ENCODE data around the gene ABCF1.

ABCF1 gene

DNA sequence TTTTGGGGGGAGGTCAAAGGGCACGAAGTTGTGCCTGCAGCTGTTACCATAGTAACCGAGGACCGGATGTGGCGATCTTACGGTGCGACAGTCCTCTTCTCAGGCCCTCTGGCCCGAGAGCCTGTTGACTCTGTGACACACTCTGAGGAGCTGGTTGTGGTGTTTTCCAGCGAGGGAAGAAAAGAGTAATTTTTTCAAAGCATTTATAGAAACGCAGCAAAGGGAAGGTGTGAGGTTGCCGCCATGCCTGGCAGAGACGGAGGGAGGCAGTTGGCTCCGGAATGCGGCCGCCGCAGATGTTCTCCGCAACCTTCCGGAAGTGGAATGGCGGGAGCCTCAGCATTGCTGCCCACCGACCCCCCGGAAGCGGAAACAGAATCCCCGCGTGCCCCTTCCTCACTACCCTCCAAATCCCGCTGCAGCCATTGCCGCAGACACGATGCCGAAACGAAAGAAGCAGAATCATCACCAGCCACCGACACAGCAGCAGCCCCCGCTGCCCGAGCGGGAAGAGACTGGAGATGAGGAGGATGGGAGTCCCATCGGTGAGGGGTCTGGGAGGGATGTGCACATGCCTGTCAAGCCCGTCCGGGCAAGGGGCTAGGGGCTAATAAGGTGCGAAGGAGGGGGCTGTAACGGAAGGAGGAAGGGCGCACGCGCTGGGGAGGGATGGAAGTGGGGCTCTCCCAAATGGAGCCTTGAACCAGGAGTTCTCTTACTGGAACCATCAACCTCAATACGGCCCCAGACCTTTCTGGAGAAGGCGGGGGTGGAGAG lies 14.1 kb upstream of the ABCF1 start, which contains the start of gene PRR3:
PRR3 (plus strand) TSS at position 390 of the 777 bp plus-strand sequence; CDS start at position 440, 50 bp downstream.
- TF ChIP-seq, protein P1, sequence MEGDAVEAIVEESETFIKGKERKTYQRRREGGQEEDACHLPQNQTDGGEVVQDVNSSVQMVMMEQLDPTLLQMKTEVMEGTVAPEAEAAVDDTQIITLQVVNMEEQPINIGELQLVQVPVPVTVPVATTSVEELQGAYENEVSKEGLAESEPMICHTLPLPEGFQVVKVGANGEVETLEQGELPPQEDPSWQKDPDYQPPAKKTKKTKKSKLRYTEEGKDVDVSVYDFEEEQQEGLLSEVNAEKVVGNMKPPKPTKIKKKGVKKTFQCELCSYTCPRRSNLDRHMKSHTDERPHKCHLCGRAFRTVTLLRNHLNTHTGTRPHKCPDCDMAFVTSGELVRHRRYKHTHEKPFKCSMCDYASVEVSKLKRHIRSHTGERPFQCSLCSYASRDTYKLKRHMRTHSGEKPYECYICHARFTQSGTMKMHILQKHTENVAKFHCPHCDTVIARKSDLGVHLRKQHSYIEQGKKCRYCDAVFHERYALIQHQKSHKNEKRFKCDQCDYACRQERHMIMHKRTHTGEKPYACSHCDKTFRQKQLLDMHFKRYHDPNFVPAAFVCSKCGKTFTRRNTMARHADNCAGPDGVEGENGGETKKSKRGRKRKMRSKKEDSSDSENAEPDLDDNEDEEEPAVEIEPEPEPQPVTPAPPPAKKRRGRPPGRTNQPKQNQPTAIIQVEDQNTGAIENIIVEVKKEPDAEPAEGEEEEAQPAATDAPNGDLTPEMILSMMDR (IDR thresholded peaks at IDR 0.05; ENCODE audit: low read depth, low read length): no peak
- Histone ChIP-seq H3K36me3 (peaks cover 33% of the 10 kb centered on the region), H3K27me3 (no peaks in the 10 kb centered on the region)

DNA sequence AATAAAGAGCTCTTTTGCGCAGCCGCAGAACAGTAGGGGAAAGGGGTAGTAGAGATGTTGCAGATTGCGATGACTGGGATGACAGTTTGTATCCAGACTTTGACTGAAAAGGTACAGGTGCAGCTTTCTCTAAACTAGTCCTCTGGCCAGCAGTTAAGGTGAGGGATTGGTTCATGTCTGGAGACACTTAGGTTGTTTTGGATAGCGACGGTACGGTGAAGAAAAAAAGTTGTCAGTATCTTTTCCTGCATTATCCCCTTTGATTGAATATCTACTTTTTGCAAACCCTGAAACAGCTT lies 13.6 kb upstream of the ABCF1 start:
- H3K9me3 ChIP-seq: no peaks in the 10 kb centered on the region
- no peaks in the 10 kb centered on the region for H3K4me1 ChIP-seq
- no peak for DNase-seq
- peak overlapping the region; percentile 77 for H3K4me3 ChIP-seq (ENCODE audit: low read depth, low read length)
- TF ChIP-seq, protein P1 (IDR thresholded peaks at IDR 0.05; ENCODE audit: low read depth, low read length): no peak
- no peaks in the 10 kb centered on the region for H3K27me3 ChIP-seq
- peaks cover 36% of the 10 kb centered on the region for H3K36me3 ChIP-seq

More for the DNA sequence above, 14.1 kb upstream of the ABCF1 start, which contains the start of gene PRR3:
- Histone ChIP-seq H3K9me3 (no peaks in the 10 kb centered on the region), H3K4me1 (no peaks in the 10 kb centered on the region), H3K4me3 (ENCODE audit: low read depth, low read length) (peak within 1 kb of the TSS; percentile 77)
- DNase-seq: peak; percentile 93

DNA sequence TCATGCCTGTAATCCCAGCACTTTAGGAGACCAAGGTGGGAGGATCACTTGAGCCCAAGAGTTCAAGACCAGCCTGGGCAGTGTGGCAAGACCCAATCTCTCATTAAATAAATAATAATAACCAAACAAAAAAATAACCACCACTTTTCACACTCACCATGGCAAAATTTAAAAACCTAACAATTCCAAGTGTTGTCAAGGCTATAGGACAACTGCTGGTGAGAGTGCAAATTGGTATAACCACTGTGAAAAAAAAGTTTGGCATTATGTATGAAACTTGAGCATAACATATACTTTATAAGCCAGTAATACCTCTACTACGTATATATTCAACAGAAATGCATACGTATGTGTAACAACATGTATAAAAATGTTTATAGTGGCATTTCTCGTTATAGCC lies 10.3 kb upstream of the ABCF1 start:
- peaks cover 30% of the 10 kb centered on the region for H3K36me3 ChIP-seq
- TF ChIP-seq, protein P1 (IDR thresholded peaks at IDR 0.05; ENCODE audit: low read depth, low read length): no peak

DNA sequence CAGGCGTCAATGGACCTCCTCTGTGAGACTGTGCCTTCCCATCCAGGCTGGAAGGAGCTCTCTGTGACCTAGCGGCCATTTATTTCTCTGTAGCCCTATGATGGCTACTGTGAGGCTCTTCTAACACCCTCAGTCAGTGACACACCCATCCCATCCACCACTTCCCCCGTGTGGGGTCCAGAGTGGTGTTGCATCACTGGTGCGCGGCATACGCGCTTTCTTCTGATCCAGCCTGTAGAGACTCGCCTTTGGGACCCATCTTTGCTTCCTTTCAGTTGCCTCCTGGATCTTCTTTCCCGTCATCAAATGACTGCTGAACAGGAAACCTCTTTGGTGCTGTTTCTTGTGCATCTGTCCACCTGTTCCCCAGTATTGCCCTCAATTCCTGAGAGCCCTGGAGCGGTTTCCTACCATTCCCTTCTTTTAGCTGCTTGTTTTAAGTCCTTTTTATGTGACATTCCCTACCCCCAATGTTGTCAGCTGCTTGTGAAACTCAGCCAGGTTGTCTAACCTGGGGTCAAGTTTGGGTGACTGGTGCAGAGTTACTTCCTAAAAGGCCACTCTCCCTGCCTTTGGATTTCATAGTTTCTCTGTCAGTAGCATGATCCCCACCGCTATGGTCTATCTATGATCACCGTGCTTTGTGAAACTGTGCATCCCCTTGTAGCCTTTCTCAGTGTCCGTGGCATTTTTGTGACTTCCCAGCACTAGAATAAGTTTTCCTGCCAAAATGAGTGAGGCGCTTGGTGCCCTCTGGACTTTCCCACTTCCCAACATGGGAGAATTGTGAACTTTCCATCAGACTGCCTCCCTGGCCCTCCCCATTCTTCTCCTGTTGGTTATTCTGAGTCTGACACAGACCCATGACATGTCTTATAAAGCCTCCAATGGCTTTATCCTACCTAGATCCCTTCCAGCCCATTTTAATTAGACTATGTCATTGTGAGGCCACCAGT lies 8.5 kb upstream of the ABCF1 start:
- no peak overlapping the region for H3K4me3 ChIP-seq (ENCODE audit: low read depth, low read length)
- peaks cover 30% of the 10 kb centered on the region for H3K36me3 ChIP-seq
- TF ChIP-seq, protein P1 (IDR thresholded peaks at IDR 0.05; ENCODE audit: low read depth, low read length): no peak
- no peak for DNase-seq
- no peaks in the 10 kb centered on the region for H3K9me3 ChIP-seq
- H3K27me3 ChIP-seq: no peaks in the 10 kb centered on the region
- H3K4me1 ChIP-seq: no peaks in the 10 kb centered on the region

More for the DNA sequence above, 10.3 kb upstream of the ABCF1 start:
- Histone ChIP-seq H3K4me1 (no peaks in the 10 kb centered on the region), H3K4me3 (ENCODE audit: low read depth, low read length) (no peak overlapping the region), H3K9me3 (no peaks in the 10 kb centered on the region), H3K27me3 (no peaks in the 10 kb centered on the region)
- DNase-seq: no peak

DNA sequence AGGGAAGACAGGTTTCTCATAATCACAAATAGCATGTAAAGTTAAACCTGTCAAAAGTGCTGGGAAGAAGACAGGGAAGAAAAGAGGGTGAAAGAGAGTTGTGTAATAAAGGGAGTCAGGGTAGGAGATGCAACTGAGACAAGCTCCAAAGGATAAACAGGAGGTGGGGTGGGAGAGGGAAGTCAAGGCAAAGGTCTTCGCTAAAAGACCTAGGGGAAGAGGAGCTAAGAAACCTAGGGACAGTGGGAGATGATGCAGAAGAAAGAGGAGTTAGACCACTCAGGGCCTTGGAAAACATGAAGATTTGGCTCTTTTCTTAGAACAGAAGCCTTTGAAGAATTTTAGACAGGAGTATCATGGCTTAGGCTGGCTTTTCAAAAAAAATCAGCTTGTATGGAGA lies 7.1 kb upstream of the ABCF1 start:
- no peaks in the 10 kb centered on the region for H3K27me3 ChIP-seq
- peaks cover 21% of the 10 kb centered on the region for H3K36me3 ChIP-seq
- H3K9me3 ChIP-seq: no peaks in the 10 kb centered on the region
- H3K4me3 ChIP-seq (ENCODE audit: low read depth, low read length): no peak overlapping the region
- no peaks in the 10 kb centered on the region for H3K4me1 ChIP-seq
- no peak for DNase-seq
- TF ChIP-seq, protein P1 (IDR thresholded peaks at IDR 0.05; ENCODE audit: low read depth, low read length): no peak
